B cell (primary cell): ENCODE results near the gene SH3GL3. TPM values are rescaled to one million over a fixed set of nuclear protein-coding genes. Genes with fewer than 3 reads are reported as not detected.

Source experiments
- ATAC-seq: fragments of 200-7000 bp; cut with Tn5 transposase; one replicate; pipeline ENCODE4 v1.10.0; 2021; ENCODE audit warnings: low read depth, mild to moderate bottlenecking, moderate number of reproducible peaks, moderate library complexity
- CTCF ChIA-PET: fragments of 350-600 bp; sonication (Branson Sonifier 250); formaldehyde crosslinking; loops from one replicate; lab custom pipeline; 2021; ENCODE audit warnings: antibody characterized with exemption, inconsistent platforms; lab: Charles Lee
- POLR2A ChIA-PET: fragments of 350-600 bp; sonication (Branson Sonifier 250); formaldehyde crosslinking; loops from one replicate; lab custom pipeline; 2021; ENCODE audit warnings: antibody characterized with exemption; lab: Charles Lee
- DNase-seq: peaks from one replicate; pipeline ENCODE4 v3.0.0; 2013
- H2AFZ ChIP-seq: 2 replicates; pipeline ENCODE4 v1.6.1; 2012; ENCODE audit warnings: mild to moderate bottlenecking, low read depth, low read length; ENCODE audit not compliant: insufficient read depth, poor library complexity, severe bottlenecking
- H3K27ac ChIP-seq, 2 donors: 1 replicate in 1 of 2; 2 replicates in 1 of 2; pipeline ENCODE4 v1.5.1; 2012 to 2013; ENCODE audit warnings: low read length in 2 of 2, mild to moderate bottlenecking in 2 of 2, moderate library complexity in 1 of 2
- H3K27me3 ChIP-seq, 4 experiments: fragments of 200-600 bp in 1 of 4; sonication (generic) in 1 of 4; replicated peaks in 1 of 4; 1 replicate in 2 of 4; 2 replicates in 2 of 4; pipeline versions ENCODE4 v1.6.1 to v1.7.0; 2013 to 2016; ENCODE audit warnings: low read length in 3 of 4, mild to moderate bottlenecking in 2 of 4, mixed read lengths in 1 of 4, moderate library complexity in 1 of 4; ENCODE audit not compliant: insufficient read depth in 4 of 4, control insufficient read depth in 3 of 4; ENCODE audit errors: control extremely low read depth in 1 of 4
- H3K36me3 ChIP-seq, 2 experiments: replicated peaks in 1 of 2; 1 replicate in 1 of 2; 2 replicates in 1 of 2; pipeline versions ENCODE4 v1.6.1 to v1.7.1; 2013; ENCODE audit warnings: low read length in 1 of 2; ENCODE audit not compliant: insufficient read depth in 2 of 2, control insufficient read depth in 1 of 2; ENCODE audit errors: control extremely low read depth in 1 of 2, extremely low read depth in 1 of 2
- H3K4me1 ChIP-seq, 2 donors: fragments of 200-600 bp in 1 of 2; sonication (generic) in 1 of 2; 1 replicate in 1 of 2; 2 replicates in 1 of 2; pipeline versions ENCODE4 v1.5.1 to v1.6.1; 2013 to 2017; ENCODE audit warnings: low read length in 2 of 2; ENCODE audit not compliant: control insufficient read depth in 2 of 2, insufficient read depth in 2 of 2
- H3K4me2 ChIP-seq: replicated peaks from 2 replicates; pipeline ENCODE3; 2012; ENCODE audit warnings: mild to moderate bottlenecking, low read depth, low read length; ENCODE audit not compliant: poor library complexity, severe bottlenecking
- H3K4me3 ChIP-seq, 5 experiments: fragments of 200-600 bp in 1 of 5; sonication (generic) in 1 of 5; 1 replicate in 3 of 5; 2 replicates in 2 of 5; pipeline versions ENCODE4 v1.5.1 to v1.7.0; 2011 to 2016; ENCODE audit warnings: low read length in 4 of 5, mild to moderate bottlenecking in 4 of 5, low read depth in 2 of 5, control low read depth in 1 of 5, moderate library complexity in 1 of 5; ENCODE audit not compliant: insufficient read depth in 1 of 5; ENCODE audit errors: control extremely low read depth in 1 of 5, extremely low read depth in 1 of 5
- H3K79me2 ChIP-seq: fragments of 200-600 bp; sonication (generic); one replicate; pipeline ENCODE4 v1.6.0; 2016; ENCODE audit warnings: low read length; ENCODE audit not compliant: control insufficient read depth, insufficient read depth
- H3K9ac ChIP-seq: fragments of 200-600 bp; sonication (generic); 2 replicates; pipeline ENCODE4 v1.6.1; 2017; ENCODE audit warnings: mild to moderate bottlenecking, low read length, moderate library complexity
- H3K9me3 ChIP-seq, 3 donors: one replicate each; pipeline versions ENCODE4 v1.6.1 to v1.7.1; 2013; ENCODE audit warnings: low read length in 2 of 3; ENCODE audit not compliant: control insufficient read depth in 2 of 3, insufficient read depth in 1 of 3; ENCODE audit errors: control extremely low read depth in 1 of 3
- H4K20me1 ChIP-seq: 2 replicates; pipeline ENCODE4 v1.6.0; 2012; ENCODE audit warnings: mild to moderate bottlenecking, low read length; ENCODE audit not compliant: insufficient read depth, control insufficient read depth, poor library complexity, severe bottlenecking
- H3K27ac Mint-ChIP-seq: one replicate; pipeline ENCODE4 v1.8.0; 2021; ENCODE audit warnings: mixed read lengths
- H3K27me3 Mint-ChIP-seq: one replicate; pipeline ENCODE4 v1.8.0; 2021; ENCODE audit warnings: mixed read lengths
- H3K4me1 Mint-ChIP-seq: one replicate; pipeline ENCODE4 v1.8.0; 2021; ENCODE audit warnings: mixed read lengths
- H3K4me3 Mint-ChIP-seq: one replicate; pipeline ENCODE4 v1.8.0; 2021; ENCODE audit warnings: mixed read lengths
- H3K9me3 Mint-ChIP-seq: one replicate; pipeline ENCODE4 v1.8.0; 2022; ENCODE audit warnings: mixed read lengths; ENCODE audit not compliant: insufficient read depth
- EZH2 ChIP-seq: IDR thresholded peaks from 2 replicates; pipeline ENCODE4 v1.6.1; 2012; ENCODE audit warnings: borderline replicate concordance, low read depth, mild to moderate bottlenecking, moderate library complexity, low read length; ENCODE audit not compliant: insufficient read depth, poor library complexity, severe bottlenecking
- WGBS: methylation state at CpG from one replicate; pipeline ENCODE4 v1.1.5; 2013; ENCODE audit warnings: missing lambda C conversion rate; ENCODE audit not compliant: insufficient coverage; 5-methylcytosine and 5-hydroxymethylcytosine counted together
- intact Hi-C: fragments of 100-400 bp; cut with micrococcal nuclease; formaldehyde crosslinking; loops from one replicate; pipeline ENCODE4 v1.10.0; 2022
- polyA plus RNA-seq: library from polyadenylated mRNA; depleted of rRNA; stranded (reverse); fragments of >200 nt; gene quantifications from 2 replicates; pipeline ENCODE4 v1.2.3, GENCODE V29; 2012
- total RNA-seq, 2 donors: library from RNA; stranded (reverse); fragments of 120-200 nt in 1 of 2; gene quantifications; 1 replicate in 1 of 2; 2 replicates in 1 of 2; pipeline versions ENCODE4 v1.2.3 to v1.2.4, GENCODE V29; 2013 to 2022
- TF ChIP-seq, protein P1 (sequence below): fragments of 200-600 bp; IDR thresholded peaks from one replicate; pipeline ENCODE4 v1.8.0; 2022; ENCODE audit warnings: antibody characterized with exemption, mild to moderate bottlenecking

Gene SH3GL3
- total and polyA plus RNA-seq, 2 donors (not counting 1 experiment from before 2014, with no cell fraction given) = not detected

DNA sequence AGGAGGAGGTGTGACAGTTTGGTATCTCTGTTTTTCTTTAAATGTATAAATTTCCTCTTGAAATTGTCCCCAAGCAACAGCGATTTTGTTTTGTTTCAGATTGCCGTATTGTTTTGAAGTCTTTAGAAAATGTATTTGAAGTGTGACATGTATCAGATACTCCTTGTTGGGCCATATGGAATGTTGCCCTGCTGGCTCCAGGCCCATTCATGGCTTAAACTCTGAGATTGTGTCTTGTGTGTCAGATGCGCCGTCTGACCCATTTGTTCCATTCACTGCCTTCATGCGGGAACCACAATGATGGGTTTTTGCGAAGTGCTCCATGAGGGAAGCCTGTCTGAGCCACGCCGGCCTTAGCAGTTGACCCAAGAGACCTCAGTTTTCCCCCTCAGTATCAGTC lies 131.6 kb downstream of the SH3GL3 start:
- intact Hi-C loops = no loop called here
- ATAC-seq = no peak
- Histone ChIP-seq H3K9ac (no peak overlapping the region), H3K9me3 (peaks cover 0 to 7% (median 0%) of the 10 kb centered on the region in 3 donors), H3K4me3 (no peak overlapping the region), H3K4me1 (no peaks in the 10 kb centered on the region), H3K4me2 (no peak overlapping the region), H3K27ac (no peak overlapping the region), H3K79me2 (no peaks in the 10 kb centered on the region), H2AFZ (no peak overlapping the region), H3K36me3 (no peaks in the 10 kb centered on the region), H3K27me3 (no peaks in the 10 kb centered on the region), H4K20me1 (no peaks in the 10 kb centered on the region)
- Mint-ChIP-seq H3K4me1 (no peaks in the 10 kb centered on the region), H3K4me3 (no peak overlapping the region), H3K9me3 (no peaks in the 10 kb centered on the region), H3K27me3 (peaks cover 3% of the 10 kb centered on the region), H3K27ac (no peak overlapping the region)
- 94% methylated on average over 8 of the region's 8 CpGs for WGBS
- POLR2A ChIA-PET = no interaction called here
- no peak for DNase-seq
- CTCF ChIA-PET = interaction anchor here (1.0 kb wide), 1 partner anchor 18 kb away, joined by 3 read pairs; no protein-coding TSS in a partner anchor
- no peak for TF ChIP-seq EZH2
- TF ChIP-seq, protein P1, sequence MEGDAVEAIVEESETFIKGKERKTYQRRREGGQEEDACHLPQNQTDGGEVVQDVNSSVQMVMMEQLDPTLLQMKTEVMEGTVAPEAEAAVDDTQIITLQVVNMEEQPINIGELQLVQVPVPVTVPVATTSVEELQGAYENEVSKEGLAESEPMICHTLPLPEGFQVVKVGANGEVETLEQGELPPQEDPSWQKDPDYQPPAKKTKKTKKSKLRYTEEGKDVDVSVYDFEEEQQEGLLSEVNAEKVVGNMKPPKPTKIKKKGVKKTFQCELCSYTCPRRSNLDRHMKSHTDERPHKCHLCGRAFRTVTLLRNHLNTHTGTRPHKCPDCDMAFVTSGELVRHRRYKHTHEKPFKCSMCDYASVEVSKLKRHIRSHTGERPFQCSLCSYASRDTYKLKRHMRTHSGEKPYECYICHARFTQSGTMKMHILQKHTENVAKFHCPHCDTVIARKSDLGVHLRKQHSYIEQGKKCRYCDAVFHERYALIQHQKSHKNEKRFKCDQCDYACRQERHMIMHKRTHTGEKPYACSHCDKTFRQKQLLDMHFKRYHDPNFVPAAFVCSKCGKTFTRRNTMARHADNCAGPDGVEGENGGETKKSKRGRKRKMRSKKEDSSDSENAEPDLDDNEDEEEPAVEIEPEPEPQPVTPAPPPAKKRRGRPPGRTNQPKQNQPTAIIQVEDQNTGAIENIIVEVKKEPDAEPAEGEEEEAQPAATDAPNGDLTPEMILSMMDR = no peak

GRCh38 chr15:83581381-83581780 lies 134.2 kb downstream of the SH3GL3 start:
- no peaks in the 10 kb centered on the region for H4K20me1 ChIP-seq
- no peak overlapping the region for H2AFZ ChIP-seq
- H3K4me3 ChIP-seq = no peak overlapping the region
- Mint-ChIP-seq H3K4me3 (no peak overlapping the region), H3K4me1 (no peaks in the 10 kb centered on the region), H3K27me3 (peaks cover 3% of the 10 kb centered on the region), H3K9me3 (no peaks in the 10 kb centered on the region), H3K27ac (no peak overlapping the region)
- H3K27me3 ChIP-seq = no peaks in the 10 kb centered on the region
- H3K4me2 ChIP-seq = no peak overlapping the region
- no peaks in the 10 kb centered on the region for H3K79me2 ChIP-seq
- intact Hi-C loops = no loop called here
- ChIA-PET POLR2A (no interaction called here), CTCF (no interaction called here)
- 83% methylated on average over 1 of the region's 4 CpGs for WGBS
- H3K27ac ChIP-seq = no peak overlapping the region
- no peak for DNase-seq
- H3K9me3 ChIP-seq = peaks cover 0 to 7% (median 0%) of the 10 kb centered on the region in 3 donors
- no peaks in the 10 kb centered on the region for H3K4me1 ChIP-seq
- no peaks in the 10 kb centered on the region for H3K36me3 ChIP-seq
- TF ChIP-seq EZH2 = no peak
- TF ChIP-seq, protein P1 = no peak
- no peak for ATAC-seq
- no peak overlapping the region for H3K9ac ChIP-seq
